Nephron (organoid): ENCODE results near the gene TMEM237.
"Not testable (repeated sequence)": the region's sequence is repeated elsewhere in the genome, so short reads cannot be mapped to it uniquely, and the experiment has no call there.

Experiments
- H3K27ac Mint-ChIP-seq, 3 experiments: 2 replicates each; pipeline ENCODE4 v1.8.0; 2020; ENCODE audit warnings: mixed read lengths in 3 of 3, mild to moderate bottlenecking in 2 of 3, moderate library complexity in 1 of 3
- H3K27me3 Mint-ChIP-seq: 2 replicates; pipeline ENCODE4 v1.8.0; 2021; ENCODE audit warnings: low read depth, mild to moderate bottlenecking, moderate library complexity, mixed read lengths
- H3K36me3 Mint-ChIP-seq: 2 replicates; pipeline ENCODE4 v1.8.0; 2020; ENCODE audit warnings: low read depth, mixed read lengths
- H3K4me1 Mint-ChIP-seq: 2 replicates; pipeline ENCODE4 v1.8.0; 2020; ENCODE audit warnings: mixed read lengths
- H3K4me3 Mint-ChIP-seq, 3 experiments: 2 replicates each; pipeline ENCODE4 v1.8.0; 2020; ENCODE audit warnings: mild to moderate bottlenecking in 3 of 3, mixed read lengths in 3 of 3, moderate library complexity in 2 of 3
- H3K9me3 Mint-ChIP-seq: 2 replicates; pipeline ENCODE4 v1.8.0; 2020; ENCODE audit warnings: mixed read lengths
- TF ChIP-seq, protein P1 (sequence below), 3 experiments: fragments of 200-600 bp; sonication (generic); IDR thresholded peaks; one replicate each; pipeline ENCODE4 v1.5.0; 2021; ENCODE audit warnings: antibody characterized with exemption in 3 of 3; ENCODE audit not compliant: unreplicated experiment in 3 of 3

The TMEM237 gene

GRCh38 chr2:201674298-201674697, 31.0 kb upstream of the TMEM237 start:
- Mint-ChIP-seq H3K4me1 (no peaks in the 10 kb centered on the region), H3K27ac (no peak overlapping the region), H3K27me3 (peaks cover 6% of the 10 kb centered on the region), H3K4me3 (no peak overlapping the region), H3K9me3 (no peaks in the 10 kb centered on the region), H3K36me3 (no peaks in the 10 kb centered on the region)
- TF ChIP-seq, protein P1, sequence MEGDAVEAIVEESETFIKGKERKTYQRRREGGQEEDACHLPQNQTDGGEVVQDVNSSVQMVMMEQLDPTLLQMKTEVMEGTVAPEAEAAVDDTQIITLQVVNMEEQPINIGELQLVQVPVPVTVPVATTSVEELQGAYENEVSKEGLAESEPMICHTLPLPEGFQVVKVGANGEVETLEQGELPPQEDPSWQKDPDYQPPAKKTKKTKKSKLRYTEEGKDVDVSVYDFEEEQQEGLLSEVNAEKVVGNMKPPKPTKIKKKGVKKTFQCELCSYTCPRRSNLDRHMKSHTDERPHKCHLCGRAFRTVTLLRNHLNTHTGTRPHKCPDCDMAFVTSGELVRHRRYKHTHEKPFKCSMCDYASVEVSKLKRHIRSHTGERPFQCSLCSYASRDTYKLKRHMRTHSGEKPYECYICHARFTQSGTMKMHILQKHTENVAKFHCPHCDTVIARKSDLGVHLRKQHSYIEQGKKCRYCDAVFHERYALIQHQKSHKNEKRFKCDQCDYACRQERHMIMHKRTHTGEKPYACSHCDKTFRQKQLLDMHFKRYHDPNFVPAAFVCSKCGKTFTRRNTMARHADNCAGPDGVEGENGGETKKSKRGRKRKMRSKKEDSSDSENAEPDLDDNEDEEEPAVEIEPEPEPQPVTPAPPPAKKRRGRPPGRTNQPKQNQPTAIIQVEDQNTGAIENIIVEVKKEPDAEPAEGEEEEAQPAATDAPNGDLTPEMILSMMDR (IDR thresholded peaks at IDR 0.05; ENCODE audit: unreplicated experiment in 3 of 3), result no peak

DNA sequence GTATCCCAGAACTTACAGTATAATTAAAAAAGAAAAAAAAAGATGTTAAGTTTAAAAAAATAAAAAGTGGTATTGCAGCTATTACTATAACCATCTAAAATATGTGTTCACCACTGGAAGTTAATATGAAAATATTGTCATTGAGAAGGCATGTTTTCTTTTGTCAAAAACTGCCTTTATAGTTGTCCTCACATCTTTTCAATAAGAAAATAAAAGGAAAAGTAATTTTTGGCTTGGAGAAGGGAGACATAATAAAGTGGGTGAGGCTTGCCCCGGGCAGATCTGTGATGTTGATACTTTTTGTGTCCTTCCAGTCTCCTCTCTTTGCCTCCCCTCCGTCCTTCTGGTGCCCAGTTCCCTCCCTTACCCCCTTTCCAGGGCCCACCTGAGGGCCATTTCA, 30.2 kb upstream of the TMEM237 start:
- Mint-ChIP-seq H3K4me3 (no peak overlapping the region), H3K36me3 (no peaks in the 10 kb centered on the region), H3K27me3 (peaks cover 6% of the 10 kb centered on the region), H3K4me1 (no peaks in the 10 kb centered on the region), H3K27ac (no peak overlapping the region), H3K9me3 (no peaks in the 10 kb centered on the region)
- TF ChIP-seq, protein P1 (IDR thresholded peaks at IDR 0.05; ENCODE audit: unreplicated experiment in 3 of 3), result no peak

DNA sequence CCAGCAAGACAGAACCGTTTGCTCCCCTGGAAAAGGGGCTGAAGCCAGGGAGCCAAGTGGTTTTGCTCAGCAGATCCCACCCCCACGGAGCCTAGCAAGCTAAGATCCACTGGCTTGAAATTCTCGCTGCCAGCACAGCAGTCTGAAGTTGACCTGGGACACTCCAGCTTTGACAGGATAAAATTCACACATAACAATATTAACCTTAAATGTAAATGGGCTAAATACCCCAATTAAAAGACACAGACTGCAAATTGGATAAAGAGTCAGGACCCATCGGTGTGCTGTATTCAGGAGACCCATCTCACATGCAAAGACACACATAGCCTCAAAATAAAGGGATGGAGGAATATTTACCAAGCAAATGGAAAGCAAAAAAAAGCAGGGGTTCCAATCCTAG, 27.9 kb upstream of the TMEM237 start:
- not testable (repeated sequence) for H3K27me3 Mint-ChIP-seq, H3K36me3 Mint-ChIP-seq, H3K9me3 Mint-ChIP-seq

DNA sequence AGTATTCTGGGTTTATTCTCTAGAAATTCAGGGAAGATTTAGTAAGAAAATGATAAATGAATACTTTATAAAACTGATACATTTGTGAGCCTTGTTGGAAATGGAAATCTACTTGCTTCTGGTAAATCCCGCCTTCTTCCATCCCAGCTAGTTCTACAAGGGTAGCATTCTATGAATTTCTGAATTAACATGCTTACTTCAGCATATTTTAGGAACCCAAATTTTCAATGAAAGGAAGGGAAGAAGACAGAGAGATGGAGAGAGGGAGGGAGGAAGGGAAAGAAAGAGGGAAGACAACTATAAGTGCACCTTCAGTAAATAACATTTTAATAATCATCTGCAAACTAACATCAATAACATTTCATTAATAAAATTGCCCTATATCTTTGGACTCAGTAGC, 26.6 kb upstream of the TMEM237 start:
- Mint-ChIP-seq H3K4me3 (no peak overlapping the region), H3K36me3 (no peaks in the 10 kb centered on the region), H3K9me3 (no peaks in the 10 kb centered on the region), H3K4me1 (no peaks in the 10 kb centered on the region), H3K27me3 (peaks cover 6% of the 10 kb centered on the region), H3K27ac (no peak overlapping the region)
- TF ChIP-seq, protein P1 (IDR thresholded peaks at IDR 0.05; ENCODE audit: unreplicated experiment in 3 of 3), result no peak

More for the DNA sequence above, 27.9 kb upstream of the TMEM237 start:
- not testable (repeated sequence) for H3K27ac Mint-ChIP-seq, H3K4me3 Mint-ChIP-seq, H3K4me1 Mint-ChIP-seq

GRCh38 chr2:201668402-201668910, 25.2 kb upstream of the TMEM237 start:
- no peaks in the 10 kb centered on the region for H3K36me3 Mint-ChIP-seq
- H3K4me3 Mint-ChIP-seq, result no peak overlapping the region
- no peaks in the 10 kb centered on the region for H3K9me3 Mint-ChIP-seq
- H3K27me3 Mint-ChIP-seq, result no peaks in the 10 kb centered on the region
- no peak overlapping the region for H3K27ac Mint-ChIP-seq
- TF ChIP-seq, protein P1 (IDR thresholded peaks at IDR 0.05; ENCODE audit: unreplicated experiment in 3 of 3), result no peak
- no peaks in the 10 kb centered on the region for H3K4me1 Mint-ChIP-seq

GRCh38 chr2:201664334-201664733, 21.0 kb upstream of the TMEM237 start:
- no peak overlapping the region for H3K27ac Mint-ChIP-seq
- H3K27me3 Mint-ChIP-seq, result no peaks in the 10 kb centered on the region
- no peaks in the 10 kb centered on the region for H3K36me3 Mint-ChIP-seq
- no peak overlapping the region for H3K4me3 Mint-ChIP-seq
- H3K9me3 Mint-ChIP-seq, result no peaks in the 10 kb centered on the region
- no peaks in the 10 kb centered on the region for H3K4me1 Mint-ChIP-seq
- TF ChIP-seq, protein P1 (IDR thresholded peaks at IDR 0.05; ENCODE audit: unreplicated experiment in 3 of 3), result no peak
